ENCODE measurements around the gene PPOX.

Gene PPOX

DNA sequence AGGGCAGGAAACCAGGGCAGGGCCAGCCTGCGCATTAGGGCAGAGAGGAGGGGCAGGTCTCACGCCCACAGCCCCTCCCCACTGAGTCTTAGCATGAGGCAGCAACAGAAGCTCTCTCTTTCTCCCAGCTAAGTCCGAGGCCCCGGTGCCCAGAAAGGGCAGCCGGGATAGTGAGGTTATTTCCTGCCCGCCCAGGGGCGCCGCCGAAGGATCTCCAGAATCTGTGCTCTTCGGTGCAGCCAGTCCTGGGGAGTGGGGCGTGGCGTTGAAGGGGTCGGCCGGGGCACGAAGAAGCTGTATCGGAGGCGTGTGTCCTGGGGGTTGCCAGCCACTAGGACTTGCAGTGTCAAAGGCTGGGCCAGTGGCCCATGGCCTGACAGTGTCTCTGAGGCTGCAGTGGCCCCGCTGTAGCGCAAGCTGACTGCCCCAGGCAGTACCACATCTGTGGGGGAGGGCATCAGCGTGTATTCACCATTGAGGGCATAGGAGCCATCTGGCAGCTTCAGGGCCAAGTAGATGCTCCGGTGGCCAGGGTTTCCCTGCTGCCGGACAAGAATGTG is 24.8 kb downstream of the PPOX start:
- H3K9ac ChIP-seq (ENCODE audit: low read length in 2 of 2): no peak overlapping the region
- H3K27ac ChIP-seq (ENCODE audit: low read length): no peak overlapping the region
- no peak overlapping the region for H3K4me3 ChIP-seq (ENCODE audit: low read length in 2 of 2)

DNA sequence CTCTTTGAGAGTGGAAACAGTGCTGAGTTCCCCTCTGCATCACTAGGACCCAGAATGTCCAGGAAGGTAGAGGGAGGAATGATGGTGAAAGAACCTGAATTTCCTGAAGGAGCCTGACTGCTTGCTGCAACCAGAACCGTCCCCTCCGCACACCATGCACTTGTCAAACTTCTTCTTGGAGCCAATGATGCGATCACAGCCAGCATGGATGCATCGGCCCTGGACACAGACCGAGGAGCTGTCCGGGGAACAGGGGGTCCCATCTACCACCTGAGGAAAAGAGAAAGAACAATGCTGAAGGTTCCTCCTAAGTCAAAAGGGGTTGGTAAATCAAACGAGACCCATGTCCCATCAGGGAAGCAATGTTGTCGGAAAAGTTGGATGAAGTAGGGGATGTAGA is 25.7 kb downstream of the PPOX start:
- Histone ChIP-seq H3K4me3 (ENCODE audit: low read length in 2 of 2) (no peak overlapping the region), H3K9ac (ENCODE audit: low read length in 2 of 2) (no peak overlapping the region), H3K36me3 (ENCODE audit: control insufficient read depth in 2 of 2, insufficient read depth in 2 of 2, low read length in 2 of 2) (peaks cover 0 to 18% of the 10 kb centered on the region in 2 donors), H3K9me3 (ENCODE audit: control insufficient read depth in 2 of 2, low read length in 2 of 2) (no peaks in the 10 kb centered on the region), H3K27me3 (ENCODE audit: control insufficient read depth in 1 of 2, insufficient read depth in 2 of 2, low read length in 2 of 2) (no peaks in the 10 kb centered on the region), H3K4me1 (ENCODE audit: control insufficient read depth, insufficient read depth, low read length) (peaks cover 24% of the 10 kb centered on the region), H3K27ac (ENCODE audit: low read length) (no peak overlapping the region)

More for the DNA sequence above, 24.8 kb downstream of the PPOX start:
- Histone ChIP-seq H3K9me3 (ENCODE audit: control insufficient read depth in 2 of 2, low read length in 2 of 2) (no peaks in the 10 kb centered on the region), H3K27me3 (ENCODE audit: control insufficient read depth in 1 of 2, insufficient read depth in 2 of 2, low read length in 2 of 2) (no peaks in the 10 kb centered on the region), H3K4me1 (ENCODE audit: control insufficient read depth, insufficient read depth, low read length) (peaks cover 18% of the 10 kb centered on the region), H3K36me3 (ENCODE audit: control insufficient read depth in 2 of 2, insufficient read depth in 2 of 2, low read length in 2 of 2) (peaks cover 0 to 17% of the 10 kb centered on the region in 2 donors)

- Histone ChIP-seq H3K9me3 (ENCODE audit: control insufficient read depth in 2 of 2, low read length in 2 of 2) (no peaks in the 10 kb centered on the region), H3K4me1 (ENCODE audit: control insufficient read depth, insufficient read depth, low read length) (peaks cover 28% of the 10 kb centered on the region), H3K27me3 (ENCODE audit: control insufficient read depth in 1 of 2, insufficient read depth in 2 of 2, low read length in 2 of 2) (no peaks in the 10 kb centered on the region), H3K36me3 (ENCODE audit: control insufficient read depth in 2 of 2, insufficient read depth in 2 of 2, low read length in 2 of 2) (peaks cover 0 to 18% of the 10 kb centered on the region in 2 donors), H3K9ac (ENCODE audit: low read length in 2 of 2) (no peak overlapping the region), H3K27ac (ENCODE audit: low read length) (no peak overlapping the region), H3K4me3 (ENCODE audit: low read length in 2 of 2) (no peak overlapping the region)
These were observed 26.5 kb downstream of the PPOX start for GRCh38 chr1:161192476-161193465.

DNA sequence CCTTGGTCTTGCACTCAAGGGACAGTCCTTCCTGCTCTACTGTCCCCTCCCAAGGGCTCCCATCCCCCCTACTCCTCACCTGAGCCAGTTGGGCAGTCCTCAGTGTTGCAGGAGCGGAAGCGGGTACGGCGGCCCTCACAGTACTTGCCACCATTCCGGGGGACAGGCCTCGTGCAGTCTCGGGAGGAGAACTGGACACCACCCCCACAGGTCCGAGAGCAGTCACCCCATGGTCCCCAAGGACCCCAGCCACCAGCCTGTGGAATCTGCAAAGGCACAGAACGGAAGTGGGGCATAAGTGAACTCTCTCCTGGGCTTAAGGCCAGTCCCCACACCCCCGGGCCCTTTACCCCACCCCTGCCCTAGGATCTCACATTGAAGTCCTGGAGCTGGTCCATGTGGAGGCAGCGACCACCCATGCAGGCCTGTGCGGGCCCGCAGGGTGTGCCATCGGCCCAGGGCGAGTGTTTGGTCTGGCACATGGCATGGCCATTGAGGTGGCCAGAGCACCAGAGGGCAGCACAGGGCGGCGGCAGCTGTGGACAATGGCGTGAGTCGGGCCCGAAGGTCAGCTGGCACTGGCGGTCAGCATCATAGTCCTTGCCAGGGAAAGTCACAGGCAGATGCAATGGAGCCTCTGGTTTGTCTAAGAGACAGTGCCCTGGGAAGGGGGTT is 27.5 kb downstream of the PPOX start:
- Histone ChIP-seq H3K9ac (ENCODE audit: low read length in 2 of 2) (no peak overlapping the region), H3K36me3 (ENCODE audit: control insufficient read depth in 2 of 2, insufficient read depth in 2 of 2, low read length in 2 of 2) (peaks cover 0 to 18% of the 10 kb centered on the region in 2 donors), H3K4me3 (ENCODE audit: low read length in 2 of 2) (no peak overlapping the region), H3K27me3 (ENCODE audit: control insufficient read depth in 1 of 2, insufficient read depth in 2 of 2, low read length in 2 of 2) (no peaks in the 10 kb centered on the region), H3K9me3 (ENCODE audit: control insufficient read depth in 2 of 2, low read length in 2 of 2) (no peaks in the 10 kb centered on the region), H3K27ac (ENCODE audit: low read length) (no peak overlapping the region), H3K4me1 (ENCODE audit: control insufficient read depth, insufficient read depth, low read length) (peaks cover 37% of the 10 kb centered on the region)

GRCh38 chr1:161195171-161195570 is 28.9 kb downstream of the PPOX start:
- Histone ChIP-seq H3K4me3 (ENCODE audit: low read length in 2 of 2) (peak overlapping the region in 1 of 2 donors; percentile 54), H3K9ac (ENCODE audit: low read length in 2 of 2) (peak overlapping the region in 1 of 2 donors; percentile 80), H3K27me3 (ENCODE audit: control insufficient read depth in 1 of 2, insufficient read depth in 2 of 2, low read length in 2 of 2) (no peaks in the 10 kb centered on the region), H3K4me1 (ENCODE audit: control insufficient read depth, insufficient read depth, low read length) (peaks cover 51% of the 10 kb centered on the region), H3K27ac (ENCODE audit: low read length) (no peak overlapping the region), H3K9me3 (ENCODE audit: control insufficient read depth in 2 of 2, low read length in 2 of 2) (no peaks in the 10 kb centered on the region), H3K36me3 (ENCODE audit: control insufficient read depth in 2 of 2, insufficient read depth in 2 of 2, low read length in 2 of 2) (peaks cover 0 to 18% of the 10 kb centered on the region in 2 donors)

DNA sequence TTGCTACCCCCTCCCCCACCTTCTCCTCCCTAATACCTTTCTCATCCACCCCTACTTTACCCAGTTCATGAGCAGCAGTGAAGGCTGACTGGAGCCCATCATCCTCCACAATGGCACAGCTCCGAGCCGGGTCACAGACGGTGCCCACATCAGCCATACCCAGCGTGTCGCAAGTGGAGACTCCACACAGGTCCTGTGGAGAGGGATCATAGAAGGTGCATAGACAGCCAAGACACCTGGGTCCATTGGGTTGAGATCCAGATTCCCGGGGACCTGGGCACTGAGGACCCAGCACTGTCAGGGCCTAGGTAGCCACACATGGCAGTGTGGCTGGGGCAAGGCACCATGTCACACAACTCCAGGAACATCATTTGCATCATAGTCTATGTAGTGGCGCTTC is 29.9 kb downstream of the PPOX start:
- no peak overlapping the region for H3K27ac ChIP-seq (ENCODE audit: low read length)
- H3K9me3 ChIP-seq (ENCODE audit: control insufficient read depth in 2 of 2, low read length in 2 of 2): no peaks in the 10 kb centered on the region
- peak overlapping the region in 1 of 2 donors; percentile 80 for H3K9ac ChIP-seq (ENCODE audit: low read length in 2 of 2)
- H3K4me1 ChIP-seq (ENCODE audit: control insufficient read depth, insufficient read depth, low read length): peaks cover 60% of the 10 kb centered on the region
- H3K4me3 ChIP-seq (ENCODE audit: low read length in 2 of 2): peak overlapping the region; percentile 22 to 68
- peaks cover 0 to 18% of the 10 kb centered on the region in 2 donors for H3K36me3 ChIP-seq (ENCODE audit: control insufficient read depth in 2 of 2, insufficient read depth in 2 of 2, low read length in 2 of 2)
- H3K27me3 ChIP-seq (ENCODE audit: control insufficient read depth in 1 of 2, insufficient read depth in 2 of 2, low read length in 2 of 2): no peaks in the 10 kb centered on the region

GRCh38 chr1:161196521-161197451 is 30.6 kb downstream of the PPOX start:
- H3K27ac ChIP-seq (ENCODE audit: low read length): peak overlapping the region; percentile 99
- H3K4me3 ChIP-seq (ENCODE audit: low read length in 2 of 2): peak overlapping the region; percentile 66 to 68
- no peaks in the 10 kb centered on the region for H3K27me3 ChIP-seq (ENCODE audit: control insufficient read depth in 1 of 2, insufficient read depth in 2 of 2, low read length in 2 of 2)
- H3K4me1 ChIP-seq (ENCODE audit: control insufficient read depth, insufficient read depth, low read length): peaks cover 67% of the 10 kb centered on the region
- H3K9me3 ChIP-seq (ENCODE audit: control insufficient read depth in 2 of 2, low read length in 2 of 2): no peaks in the 10 kb centered on the region
- H3K36me3 ChIP-seq (ENCODE audit: control insufficient read depth in 2 of 2, insufficient read depth in 2 of 2, low read length in 2 of 2): peaks cover 0 to 15% of the 10 kb centered on the region in 2 donors
- H3K9ac ChIP-seq (ENCODE audit: low read length in 2 of 2): peak overlapping the region; percentile 51 to 80

GRCh38 chr1:161197560-161198193 is 31.5 kb downstream of the PPOX start:
- no peaks in the 10 kb centered on the region for H3K27me3 ChIP-seq (ENCODE audit: control insufficient read depth in 1 of 2, insufficient read depth in 2 of 2, low read length in 2 of 2)
- H3K4me3 ChIP-seq (ENCODE audit: low read length in 2 of 2): peak overlapping the region; percentile 66 to 68
- H3K9ac ChIP-seq (ENCODE audit: low read length in 2 of 2): peak overlapping the region; percentile 55 to 80
- H3K4me1 ChIP-seq (ENCODE audit: control insufficient read depth, insufficient read depth, low read length): peaks cover 65% of the 10 kb centered on the region
- no peaks in the 10 kb centered on the region for H3K9me3 ChIP-seq (ENCODE audit: control insufficient read depth in 2 of 2, low read length in 2 of 2)
- H3K36me3 ChIP-seq (ENCODE audit: control insufficient read depth in 2 of 2, insufficient read depth in 2 of 2, low read length in 2 of 2): peaks cover 0 to 12% of the 10 kb centered on the region in 2 donors
- peak overlapping the region; percentile 99 for H3K27ac ChIP-seq (ENCODE audit: low read length)

GRCh38 chr1:161198194-161198896 is 32.1 kb downstream of the PPOX start:
- Histone ChIP-seq H3K4me1 (ENCODE audit: control insufficient read depth, insufficient read depth, low read length) (peaks cover 65% of the 10 kb centered on the region), H3K9ac (ENCODE audit: low read length in 2 of 2) (peak overlapping the region in 1 of 2 donors; percentile 80), H3K4me3 (ENCODE audit: low read length in 2 of 2) (peak overlapping the region; percentile 66 to 68), H3K27me3 (ENCODE audit: control insufficient read depth in 1 of 2, insufficient read depth in 2 of 2, low read length in 2 of 2) (no peaks in the 10 kb centered on the region), H3K9me3 (ENCODE audit: control insufficient read depth in 2 of 2, low read length in 2 of 2) (no peaks in the 10 kb centered on the region), H3K36me3 (ENCODE audit: control insufficient read depth in 2 of 2, insufficient read depth in 2 of 2, low read length in 2 of 2) (peaks cover 0 to 12% of the 10 kb centered on the region in 2 donors), H3K27ac (ENCODE audit: low read length) (peak overlapping the region; percentile 99)
